AG20443 (cell line): Measurements from ENCODE around the gene ATF5.

Experiments used
- DNase-seq: peaks from one replicate; pipeline ENCODE4 v3.0.0; 2012; ENCODE audit warnings: low spot score, mixed read lengths

ATF5 gene

DNA sequence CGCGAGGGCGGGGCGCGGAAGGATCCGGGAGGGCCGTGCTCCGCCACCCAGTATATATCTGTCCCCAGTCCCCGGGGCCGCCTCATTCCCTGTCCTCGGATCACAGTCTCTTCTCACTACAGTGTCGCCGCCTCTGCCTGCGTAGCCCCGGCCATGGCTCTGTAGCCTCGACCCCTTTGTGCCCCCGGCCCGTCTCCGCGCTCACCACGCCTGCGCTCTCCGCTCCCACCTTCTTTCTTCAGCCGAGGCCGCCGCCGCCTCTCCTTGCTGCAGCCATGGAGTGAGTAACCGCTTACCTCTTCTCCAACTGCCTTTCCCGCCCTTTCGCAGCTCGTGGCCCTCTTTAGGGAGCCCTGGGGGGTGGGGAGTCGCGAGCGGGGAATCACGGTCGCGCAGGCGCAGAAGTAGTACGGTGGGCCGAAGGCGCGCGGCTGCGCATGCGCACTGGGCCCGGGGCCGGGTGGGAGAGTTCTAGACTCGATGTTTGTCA is at the start of gene ATF5, which contains the start of gene NUP62:
ATF5 (plus strand) TSS at position 85 of the 490 bp plus-strand sequence. CDS start 1,646 bp downstream, outside the sequence.
NUP62 (minus strand) TSS at position 384 of the 490 bp plus-strand sequence. CDS start 19,697 bp downstream, outside the sequence.
- DNase-seq, result peak; percentile 100

DNA sequence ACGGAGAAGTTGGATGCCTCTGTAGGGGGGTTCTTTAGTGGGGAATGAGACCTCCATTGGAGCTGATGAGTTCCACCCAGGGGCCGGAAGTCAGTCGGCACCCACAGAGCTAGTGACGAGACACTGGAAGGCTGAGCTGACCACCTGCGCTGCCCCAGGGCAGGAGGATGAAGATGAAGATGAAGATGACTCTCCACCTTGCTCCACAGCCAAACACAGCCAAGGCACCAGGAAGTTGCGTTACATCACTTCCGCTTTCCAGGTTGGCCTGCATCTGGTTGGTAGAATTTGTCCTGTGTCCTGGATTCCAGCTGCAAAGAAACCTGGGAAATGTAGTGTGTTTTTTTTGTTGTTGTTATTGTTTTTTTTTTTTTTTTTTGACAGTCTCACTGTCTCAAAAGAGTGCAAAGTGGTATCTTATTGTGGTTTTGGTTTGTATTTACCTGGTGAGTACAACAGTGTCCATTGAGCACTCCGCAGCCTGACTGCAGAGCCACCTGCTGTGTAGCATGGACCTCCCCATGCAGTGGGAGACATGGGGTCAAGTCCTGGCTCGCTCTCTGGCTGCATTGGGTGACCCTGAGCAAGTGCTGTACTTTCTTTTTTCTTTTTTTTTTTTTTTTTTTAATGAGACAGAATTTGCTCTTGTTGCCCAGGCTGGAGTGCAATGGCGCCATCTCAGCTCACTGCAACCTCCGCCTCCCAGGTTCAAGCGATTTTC is 49.6 kb upstream of the ATF5 start:
- no peak for DNase-seq

GRCh38 chr19:49880162-49880869 is 48.7 kb upstream of the ATF5 start:
- no peak for DNase-seq

- no peak for DNase-seq
These were observed 47.8 kb upstream of the ATF5 start for GRCh38 chr19:49881186-49881585.

DNA sequence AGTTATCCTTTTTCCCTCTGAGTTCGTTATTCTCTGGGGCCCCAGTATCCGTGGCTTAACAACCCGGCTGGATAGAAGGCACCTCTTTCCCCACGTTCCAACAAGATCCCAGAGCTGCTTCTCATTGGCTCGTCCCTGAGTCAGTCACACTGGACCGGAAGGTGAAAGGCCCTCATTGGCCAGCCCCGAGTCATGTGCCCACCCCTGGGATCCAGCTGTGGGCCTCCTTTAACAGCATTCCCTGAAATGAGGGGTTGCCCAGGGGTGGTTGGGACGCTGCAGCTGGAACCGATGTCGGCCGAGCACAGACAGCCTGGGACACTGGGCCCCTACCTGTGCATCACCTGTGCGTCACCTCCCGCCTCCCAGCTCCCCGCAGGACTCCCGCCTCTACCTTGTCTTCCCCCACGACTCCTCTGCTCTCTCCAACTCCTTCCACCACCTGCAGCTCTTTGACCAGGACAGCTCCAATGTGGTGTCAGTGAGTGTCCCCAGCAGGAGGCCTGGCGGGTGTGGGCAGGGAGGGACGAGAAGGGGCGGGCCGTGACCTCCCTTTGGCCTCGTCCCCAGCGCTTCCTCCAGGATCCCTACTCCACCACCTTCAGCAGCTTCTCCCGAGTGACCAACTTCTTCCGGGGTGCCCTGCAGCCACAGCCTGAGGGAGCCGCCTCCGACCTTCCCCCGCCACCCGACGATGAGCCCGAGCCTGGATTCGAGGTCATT is 47.2 kb upstream of the ATF5 start:
- no peak for DNase-seq

GRCh38 chr19:49882643-49883042 is 46.4 kb upstream of the ATF5 start:
- DNase-seq, result no peak

GRCh38 chr19:49883094-49883493 is 45.9 kb upstream of the ATF5 start:
- DNase-seq, result no peak

DNA sequence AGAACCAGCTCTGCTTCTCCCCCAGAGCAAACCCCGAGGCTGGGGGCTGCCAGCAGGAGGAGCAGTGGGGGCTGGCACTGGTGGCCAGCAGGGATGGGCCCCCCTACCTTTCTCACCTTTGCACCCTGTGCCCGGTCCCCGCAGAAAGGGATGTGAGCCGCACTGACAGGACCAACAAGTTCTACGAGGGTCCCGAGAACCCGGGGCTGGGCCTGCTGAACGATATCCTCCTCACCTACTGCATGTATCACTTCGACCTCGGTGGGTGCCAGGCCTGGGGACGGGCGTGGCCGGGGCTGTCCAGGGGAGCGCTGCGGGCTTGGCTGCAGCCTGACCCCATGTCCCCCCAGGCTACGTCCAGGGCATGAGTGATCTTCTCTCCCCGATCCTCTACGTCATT is 44.9 kb upstream of the ATF5 start:
- no peak for DNase-seq

DNA sequence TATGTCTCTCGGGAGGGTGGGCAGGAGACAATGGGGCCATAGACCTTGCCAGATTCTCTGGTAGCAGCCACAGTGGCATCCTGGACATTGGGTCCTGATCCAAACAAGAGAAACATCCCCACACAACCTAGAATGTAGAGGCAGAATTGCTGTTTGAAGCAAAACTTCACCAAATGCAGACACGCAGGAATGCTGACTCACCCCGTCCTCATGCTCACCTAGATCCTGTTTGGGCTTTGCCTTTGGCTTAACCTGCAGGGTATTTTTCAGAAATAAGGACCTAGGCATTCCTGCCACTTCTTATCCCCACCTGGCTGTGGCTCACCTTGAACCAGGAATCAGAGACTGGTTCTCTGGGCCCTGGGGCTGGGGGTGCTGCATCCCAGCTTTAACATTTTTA is 44.2 kb upstream of the ATF5 start:
- no peak for DNase-seq

DNA sequence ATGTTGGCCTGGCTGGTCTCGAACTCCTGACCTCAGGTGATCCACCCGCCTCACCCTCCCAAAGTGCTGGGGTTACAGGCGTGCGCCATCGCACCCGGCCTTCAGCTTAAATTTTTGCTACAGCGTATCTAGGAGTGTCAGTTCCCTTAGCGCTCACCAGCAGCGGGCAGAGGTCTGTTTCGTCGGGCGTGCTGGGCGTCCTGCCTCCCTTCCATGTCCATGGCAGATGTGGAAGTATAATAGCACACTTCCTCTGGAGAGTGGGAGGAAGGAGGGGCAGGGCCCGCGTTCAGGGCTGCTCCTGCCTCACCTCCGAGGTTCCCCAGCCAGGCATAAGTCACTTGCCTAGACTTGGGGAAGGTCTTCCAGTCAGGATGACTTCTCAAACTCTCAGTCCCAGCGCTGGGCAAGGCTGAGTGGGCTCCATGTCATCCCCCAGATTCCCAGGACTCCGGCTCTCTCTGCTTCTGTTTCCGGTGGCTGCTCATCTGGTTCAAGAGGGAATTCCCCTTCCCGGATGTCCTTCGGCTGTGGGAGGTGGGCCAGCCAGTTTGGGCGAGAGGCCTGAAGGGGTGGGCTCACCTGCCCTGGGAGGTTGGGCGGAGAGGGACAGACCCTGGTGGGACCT is 41.9 kb upstream of the ATF5 start:
- DNase-seq, result no peak

GRCh38 chr19:49887665-49888509 is 41.1 kb upstream of the ATF5 start:
- no peak for DNase-seq

DNA sequence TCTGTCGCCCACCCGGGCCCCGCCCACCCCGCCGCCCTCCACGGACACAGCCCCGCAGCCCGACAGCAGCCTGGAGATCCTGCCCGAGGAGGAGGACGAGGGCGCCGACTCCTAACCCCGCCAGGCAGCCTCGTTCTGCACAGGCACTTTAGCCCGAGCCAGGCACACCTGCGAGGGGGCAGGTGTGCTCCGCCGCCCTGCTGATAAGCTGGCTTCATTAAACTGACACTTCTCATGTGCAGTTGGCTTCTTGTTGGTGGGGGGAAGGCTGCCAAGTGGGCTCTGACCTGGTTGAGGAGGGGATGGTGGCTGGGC is 40.5 kb upstream of the ATF5 start:
- no peak for DNase-seq

DNA sequence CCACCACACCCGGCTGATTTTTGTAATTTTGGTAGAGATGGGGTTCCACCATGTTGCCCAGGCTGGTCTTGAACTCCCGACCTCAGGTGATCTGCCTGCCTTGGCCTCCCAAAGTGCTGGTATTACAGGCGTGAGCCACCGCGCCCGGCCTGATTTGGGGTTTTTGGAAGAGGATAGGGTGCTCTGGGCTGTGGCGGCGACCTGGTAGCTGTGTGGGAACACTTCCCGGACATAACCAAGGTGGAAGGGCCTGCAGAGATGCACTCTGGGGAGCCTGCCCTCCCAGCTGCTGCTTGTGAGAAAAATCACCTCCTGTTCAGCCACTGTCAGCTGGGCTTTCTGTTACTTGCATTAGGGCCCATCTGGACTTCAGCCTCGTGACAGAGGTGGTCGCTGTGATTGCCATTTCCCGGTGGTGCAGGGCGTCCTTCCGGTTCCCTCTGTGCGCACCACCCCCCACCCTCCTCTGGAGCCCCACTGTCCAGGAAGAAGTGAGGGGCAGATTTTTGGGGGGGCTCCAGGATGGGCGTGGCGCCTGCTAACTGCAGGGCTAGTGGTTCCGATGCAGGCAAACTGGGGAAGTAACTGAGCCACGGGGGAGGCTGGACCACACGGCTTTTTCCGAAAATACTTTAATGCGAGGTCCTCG is 39.8 kb upstream of the ATF5 start:
- no peak for DNase-seq

- DNase-seq, result peak; percentile 83
These were observed 39.2 kb upstream of the ATF5 start for GRCh38 chr19:49889687-49890348.

- peak; percentile 42 for DNase-seq
These were observed 38.4 kb upstream of the ATF5 start for GRCh38 chr19:49890349-49891311.

- no peak for DNase-seq
These were observed 37.6 kb upstream of the ATF5 start for GRCh38 chr19:49891393-49891792.

DNA sequence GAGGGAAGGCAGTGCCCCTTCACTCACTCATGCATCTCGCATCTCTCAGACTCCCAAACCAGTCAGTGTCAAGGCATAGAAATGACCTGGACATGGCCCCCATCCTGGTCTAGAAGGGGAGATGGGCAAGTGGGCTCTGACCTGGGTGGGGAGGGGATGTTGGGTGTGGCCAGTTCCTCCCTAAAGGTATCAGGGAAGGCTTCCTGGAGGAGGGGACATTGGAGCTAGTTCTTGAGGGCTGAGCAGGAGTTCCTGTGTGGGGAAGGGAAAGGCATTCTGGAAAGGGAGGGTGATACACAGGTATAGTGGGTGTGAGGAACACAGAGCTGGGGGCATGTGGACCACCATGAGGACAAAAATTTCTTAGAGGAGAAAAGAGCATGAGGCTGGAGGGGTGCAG is 36.3 kb upstream of the ATF5 start:
- no peak for DNase-seq

- no peak for DNase-seq
These were observed 34.9 kb upstream of the ATF5 start for GRCh38 chr19:49894011-49894664.
